HepG2 (cell line): Measurements from ENCODE around the gene SCYGR8. TPM values are rescaled to one million over a fixed set of nuclear protein-coding genes. Genes with fewer than 3 reads are reported as not detected.

Source experiments
- ATAC-seq: fragments of 200-7000 bp; cut with Tn5 transposase; 3 replicates; pipeline ENCODE4 v1.9.1; 2020; ENCODE audit warnings: mild to moderate bottlenecking, moderate library complexity
- BruUV-seq: library from RNA; stranded (reverse); fragments of 400-500 nt; replicated peaks from 2 replicates; lab custom pipeline; 2021; lab: Mats Ljungman, UMichigan
- CTCF ChIA-PET: fragments of 300-600 bp; formaldehyde crosslinking; extraction: SDS; loops from one replicate; lab custom pipeline; 2021; ENCODE audit warnings: low total read pairs, inconsistent platforms, low intra/inter-chr PET ratio; lab: Yijun Ruan, JAX
- POLR2A ChIA-PET: fragments of 350-600 bp; sonication (Branson Sonifier 250); formaldehyde crosslinking; loops from one replicate; lab custom pipeline; 2020; ENCODE audit warnings: antibody characterized with exemption, inconsistent platforms; lab: Yijun Ruan, JAX
- DNase-seq: peaks from one replicate; pipeline ENCODE4 v3.0.0-alpha.2; 2015; ENCODE audit warnings: low spot score
- FAIRE-seq: peaks from 3 replicates; lab custom pipeline; 2011; peaks lifted over from hg19 to GRCh38; lab: Jason Lieb, UNC
- H2AFZ ChIP-seq: one replicate; pipeline ENCODE4 v1.6.1; 2011; ENCODE audit warnings: low read length, inconsistent platforms
- H3K27ac ChIP-seq: fragments of 300-600 bp; 3 replicates; pipeline ENCODE4 v1.8.0; 2011; ENCODE audit warnings: mixed run types, mild to moderate bottlenecking, mixed read lengths, low read length, inconsistent platforms; ENCODE audit not compliant: insufficient read depth; ENCODE audit errors: extremely low read length
- H3K27me3 ChIP-seq, 2 experiments: fragments of 200-600 bp in 1 of 2; 2 replicates in 1 of 2; 3 replicates in 1 of 2; pipeline versions ENCODE4 v1.6.0 to v1.8.0; 2011; ENCODE audit warnings: low read length in 2 of 2, mild to moderate bottlenecking in 2 of 2, moderate library complexity in 2 of 2, inconsistent platforms in 1 of 2; ENCODE audit not compliant: insufficient read depth in 2 of 2, control insufficient read depth in 1 of 2
- H3K36me3 ChIP-seq, 2 experiments: fragments of 200-600 bp in 1 of 2; replicated peaks in 1 of 2; 2 replicates in 1 of 2; 3 replicates in 1 of 2; pipeline versions ENCODE4 v1.5.1 to v1.8.0; 2011; ENCODE audit warnings: low read length in 2 of 2, inconsistent platforms in 1 of 2; ENCODE audit not compliant: insufficient read depth in 2 of 2, control insufficient read depth in 1 of 2
- H3K4me1 ChIP-seq: 2 replicates; pipeline ENCODE4 v1.5.1; 2012; ENCODE audit warnings: low read length, inconsistent platforms; ENCODE audit not compliant: insufficient read depth
- H3K4me2 ChIP-seq: 2 replicates; pipeline ENCODE4 v1.6.0; 2011; ENCODE audit warnings: low read depth, low read length, inconsistent platforms
- H3K4me3 ChIP-seq, 3 experiments: fragments of 200-600 bp in 1 of 3; sonication (generic), shearing (Covaris generic) in 1 of 3; replicated peaks in 1 of 3; 2 replicates each; pipeline ENCODE4 v1.5.1; 2011 to 2016; ENCODE audit warnings: low read length in 3 of 3, inconsistent platforms in 2 of 3, low read depth in 2 of 3, mild to moderate bottlenecking in 2 of 3, control low read depth in 1 of 3, mixed read lengths in 1 of 3; ENCODE audit not compliant: insufficient read depth in 1 of 3
- H3K79me2 ChIP-seq: one replicate; pipeline ENCODE4 v1.6.1; 2011; ENCODE audit warnings: low read length, inconsistent platforms; ENCODE audit not compliant: insufficient read depth
- H3K9ac ChIP-seq: 2 replicates; pipeline ENCODE4 v1.6.0; 2011; ENCODE audit warnings: mild to moderate bottlenecking, low read depth, low read length, inconsistent platforms; ENCODE audit not compliant: insufficient read depth
- H3K9me3 ChIP-seq: 2 replicates; pipeline ENCODE4 v1.5.1; 2012; ENCODE audit warnings: mild to moderate bottlenecking, low read length
- H4K20me1 ChIP-seq: 2 replicates; pipeline ENCODE4 v1.6.0; 2011; ENCODE audit warnings: inconsistent platforms, mild to moderate bottlenecking, low read length, moderate library complexity; ENCODE audit not compliant: insufficient read depth
- ARHGAP35 ChIP-seq: sonication (generic); formaldehyde crosslinking; IDR thresholded peaks from 2 replicates; pipeline ENCODE4 v1.9.0; 2022; ENCODE audit warnings: mild to moderate bottlenecking, inconsistent platforms, moderate library complexity, missing genetic modification reagents, borderline replicate concordance
- CC2D1A ChIP-seq: sonication (generic); formaldehyde crosslinking; IDR thresholded peaks from 2 replicates; pipeline ENCODE4 v1.8.1; 2023; ENCODE audit warnings: mild to moderate bottlenecking, missing genetic modification reagents
- NFIB ChIP-seq: sonication (generic); formaldehyde crosslinking; IDR thresholded peaks from 2 replicates; pipeline ENCODE4 v1.9.0; 2021; ENCODE audit warnings: missing genetic modification reagents, mild to moderate bottlenecking, borderline replicate concordance
- NFKBIZ ChIP-seq: IDR thresholded peaks from 2 replicates; pipeline ENCODE4 v1.6.1; 2018; ENCODE audit warnings: missing genetic modification reagents, missing compliant biosample characterization
- NFRKB ChIP-seq: fragments of 450-650 bp; IDR thresholded peaks from 2 replicates; pipeline ENCODE4 v1.6.1; 2017
- NFYB ChIP-seq: sonication (generic); formaldehyde crosslinking; IDR thresholded peaks from 2 replicates; pipeline ENCODE4 v1.4.0; 2020; ENCODE audit warnings: missing genetic modification reagents
- RAD51 ChIP-seq: fragments of 450-650 bp; IDR thresholded peaks from 2 replicates; pipeline ENCODE4 v1.6.1; 2016; ENCODE audit warnings: borderline replicate concordance
- RBM22 ChIP-seq: fragments of 200-400 bp; formaldehyde crosslinking; optimal IDR thresholded peaks from 2 replicates; pipeline ENCODE3; 2017; ENCODE audit warnings: mild to moderate bottlenecking, low read length, moderate library complexity
- REPIN1 ChIP-seq: sonication (generic); formaldehyde crosslinking; IDR thresholded peaks from 2 replicates; pipeline ENCODE4 v1.8.0; 2022; ENCODE audit warnings: missing genetic modification reagents, low read depth, mild to moderate bottlenecking, borderline replicate concordance
- SRSF4 ChIP-seq: fragments of 200-400 bp; formaldehyde crosslinking; IDR thresholded peaks from one replicate; pipeline ENCODE4 v1.6.1; 2018; ENCODE audit warnings: mild to moderate bottlenecking, low read depth, low read length, moderate library complexity; ENCODE audit not compliant: poor library complexity, severe bottlenecking
- TCF7 ChIP-seq: sonication (generic); IDR thresholded peaks from 2 replicates; pipeline ENCODE4 v1.6.1; 2016; ENCODE audit warnings: antibody characterized with exemption, low read depth
- TOE1 ChIP-seq: sonication (generic); formaldehyde crosslinking; IDR thresholded peaks from 2 replicates; pipeline ENCODE4 v1.4.0; 2020; ENCODE audit warnings: mild to moderate bottlenecking, missing genetic modification reagents
- XRCC5 ChIP-seq: fragments of 200-400 bp; formaldehyde crosslinking; optimal IDR thresholded peaks from 2 replicates; pipeline ENCODE3; 2017; ENCODE audit warnings: mild to moderate bottlenecking, low read length
- ZBTB7A ChIP-seq: sonication (generic); formaldehyde crosslinking; IDR thresholded peaks from 2 replicates; pipeline ENCODE4 v1.8.0; 2022; ENCODE audit warnings: mild to moderate bottlenecking, missing genetic modification reagents
- ZFP91 ChIP-seq: sonication (generic); formaldehyde crosslinking; IDR thresholded peaks from 2 replicates; pipeline ENCODE4 v1.9.0; 2022; ENCODE audit warnings: missing genetic modification reagents, mild to moderate bottlenecking, borderline replicate concordance
- ZGPAT ChIP-seq: IDR thresholded peaks from 2 replicates; pipeline ENCODE4 v1.6.1; 2016; ENCODE audit warnings: mild to moderate bottlenecking
- ZNF382 ChIP-seq: sonication (generic); formaldehyde crosslinking; IDR thresholded peaks from 2 replicates; pipeline ENCODE4 v1.5.0; 2020; ENCODE audit warnings: missing genetic modification reagents, mild to moderate bottlenecking, borderline replicate concordance
- ZNF546 ChIP-seq: sonication (generic); formaldehyde crosslinking; conservative IDR thresholded peaks from 2 replicates; pipeline ENCODE4 v1.8.1; 2023; ENCODE audit warnings: mild to moderate bottlenecking, missing genetic modification reagents
- ZNF704 ChIP-seq: sonication (generic); formaldehyde crosslinking; IDR thresholded peaks from 2 replicates; pipeline ENCODE4 v1.8.1; 2023; ENCODE audit warnings: mild to moderate bottlenecking, inconsistent platforms, moderate library complexity, missing genetic modification reagents, borderline replicate concordance
- WGBS: methylation state at CpG from one replicate; pipeline ENCODE4 v1.1.6; 2017; ENCODE audit warnings: low lambda C conversion rate; 5-methylcytosine and 5-hydroxymethylcytosine counted together
- in situ Hi-C: cut with HindIII; loops from 2 replicates; pipeline ENCODE4 v1.10.0; 2017; ENCODE audit warnings: low pct_unique_long_range_greater_than_20kb; ENCODE audit not compliant: extremely low pct_ligation_motif_present
- intact Hi-C: fragments of 100-400 bp; cut with micrococcal nuclease; formaldehyde crosslinking; loops from one replicate; pipeline ENCODE4 v1.10.0; 2022; ENCODE audit not compliant: unreplicated experiment
- polyA plus RNA-seq, 8 experiments: library from polyadenylated mRNA; depleted of rRNA in 3 of 8; stranded (reverse) in 7 of 8; unstranded in 1 of 8; fragments of >200 nt; fragmentation: Illumina TruSeq in 4 of 8; extraction: Trizol in 4 of 8; gene quantifications; 2 replicates each; pipeline versions ENCODE4 v1.2.1 to v1.2.3, GENCODE V29; 2011 to 2016; ENCODE audit warnings: low read depth in 4 of 8, missing spikeins in 1 of 8, mixed read lengths in 1 of 8; ENCODE audit not compliant: insufficient read depth in 1 of 8
- total RNA-seq, 5 experiments: library from RNA; depleted of rRNA; stranded (reverse); fragments of >200 nt; fragmentation: Illumina TruSeq; extraction: Trizol; gene quantifications; 2 replicates each; pipeline ENCODE4 v1.2.3, GENCODE V29; 2016; ENCODE audit warnings: low read depth in 1 of 5

The SCYGR8 gene
- total and polyA plus RNA-seq, 2 of the 13 experiments (the other 11 are each of a cell fraction or from before 2014, with no cell fraction given): not detected

- Histone ChIP-seq H3K79me2 (no peaks in the 10 kb centered on the region), H3K9me3 (no peaks in the 10 kb centered on the region), H3K4me2 (no peak overlapping the region), H3K27ac (no peak overlapping the region), H3K36me3 (no peaks in the 10 kb centered on the region), H3K4me3 (no peak overlapping the region), H4K20me1 (no peaks in the 10 kb centered on the region), H3K9ac (no peak overlapping the region), H3K27me3 (no peaks in the 10 kb centered on the region), H2AFZ (no peak overlapping the region), H3K4me1 (no peaks in the 10 kb centered on the region)
- in situ Hi-C loops: no loop called here
- TF ChIP-seq ZBTB7A (CRISPR knock-in tag) (no peak), CC2D1A (no peak), NFIB (no peak), TOE1 (CRISPR knock-in tag) (no peak), RBM22 (no peak), ZNF546 (CRISPR knock-in tag) (no peak), NFRKB (no peak), ARHGAP35 (CRISPR knock-in tag) (no peak), ZNF704 (no peak), ZGPAT (no peak), ZNF382 (CRISPR knock-in tag) (no peak), TCF7 (no peak), REPIN1 (CRISPR knock-in tag) (no peak), XRCC5 (no peak), SRSF4 (no peak), RAD51 (no peak), ZFP91 (no peak), NFKBIZ (CRISPR knock-in tag) (no peak), NFYB (CRISPR knock-in tag) (no peak)
- no peak for DNase-seq
- BruUV-seq: no TSS peak
- ATAC-seq: no peak
- intact Hi-C loops: no loop called here
- ChIA-PET POLR2A (no interaction called here), CTCF (no interaction called here)
- FAIRE-seq: no peak
- 55% methylated on average over 2 of the region's 2 CpGs for WGBS
Measured at GRCh38 chr2:227696990-227697679, 48.6 kb upstream of the SCYGR8 start.
